Measurements from ENCODE around the gene CLIC1. TPM values are rescaled to one million over a fixed set of nuclear protein-coding genes. Genes with fewer than 3 reads are reported as not detected.

CLIC1 gene
- polyA plus RNA-seq, 1 experiment: 866 TPM

GRCh38 chr6:31767096-31767645, 30.8 kb upstream of the CLIC1 start:
- Histone ChIP-seq H3K27me3 (ENCODE audit: control insufficient read depth, insufficient read depth, low read length) (no peaks in the 10 kb centered on the region), H3K4me3 (ENCODE audit: low read depth, low read length) (no peak overlapping the region), H3K36me3 (ENCODE audit: control insufficient read depth, insufficient read depth, low read length) (no peaks in the 10 kb centered on the region)
- ChIA-PET POLR2A (no interaction called here), CTCF (no interaction called here)
- TF ChIP-seq, protein P1, sequence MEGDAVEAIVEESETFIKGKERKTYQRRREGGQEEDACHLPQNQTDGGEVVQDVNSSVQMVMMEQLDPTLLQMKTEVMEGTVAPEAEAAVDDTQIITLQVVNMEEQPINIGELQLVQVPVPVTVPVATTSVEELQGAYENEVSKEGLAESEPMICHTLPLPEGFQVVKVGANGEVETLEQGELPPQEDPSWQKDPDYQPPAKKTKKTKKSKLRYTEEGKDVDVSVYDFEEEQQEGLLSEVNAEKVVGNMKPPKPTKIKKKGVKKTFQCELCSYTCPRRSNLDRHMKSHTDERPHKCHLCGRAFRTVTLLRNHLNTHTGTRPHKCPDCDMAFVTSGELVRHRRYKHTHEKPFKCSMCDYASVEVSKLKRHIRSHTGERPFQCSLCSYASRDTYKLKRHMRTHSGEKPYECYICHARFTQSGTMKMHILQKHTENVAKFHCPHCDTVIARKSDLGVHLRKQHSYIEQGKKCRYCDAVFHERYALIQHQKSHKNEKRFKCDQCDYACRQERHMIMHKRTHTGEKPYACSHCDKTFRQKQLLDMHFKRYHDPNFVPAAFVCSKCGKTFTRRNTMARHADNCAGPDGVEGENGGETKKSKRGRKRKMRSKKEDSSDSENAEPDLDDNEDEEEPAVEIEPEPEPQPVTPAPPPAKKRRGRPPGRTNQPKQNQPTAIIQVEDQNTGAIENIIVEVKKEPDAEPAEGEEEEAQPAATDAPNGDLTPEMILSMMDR (IDR thresholded peaks at IDR 0.05; ENCODE audit: insufficient read depth, low read depth, low read length): no peak
- DNase-seq (ENCODE audit: low read depth): no peak

DNA sequence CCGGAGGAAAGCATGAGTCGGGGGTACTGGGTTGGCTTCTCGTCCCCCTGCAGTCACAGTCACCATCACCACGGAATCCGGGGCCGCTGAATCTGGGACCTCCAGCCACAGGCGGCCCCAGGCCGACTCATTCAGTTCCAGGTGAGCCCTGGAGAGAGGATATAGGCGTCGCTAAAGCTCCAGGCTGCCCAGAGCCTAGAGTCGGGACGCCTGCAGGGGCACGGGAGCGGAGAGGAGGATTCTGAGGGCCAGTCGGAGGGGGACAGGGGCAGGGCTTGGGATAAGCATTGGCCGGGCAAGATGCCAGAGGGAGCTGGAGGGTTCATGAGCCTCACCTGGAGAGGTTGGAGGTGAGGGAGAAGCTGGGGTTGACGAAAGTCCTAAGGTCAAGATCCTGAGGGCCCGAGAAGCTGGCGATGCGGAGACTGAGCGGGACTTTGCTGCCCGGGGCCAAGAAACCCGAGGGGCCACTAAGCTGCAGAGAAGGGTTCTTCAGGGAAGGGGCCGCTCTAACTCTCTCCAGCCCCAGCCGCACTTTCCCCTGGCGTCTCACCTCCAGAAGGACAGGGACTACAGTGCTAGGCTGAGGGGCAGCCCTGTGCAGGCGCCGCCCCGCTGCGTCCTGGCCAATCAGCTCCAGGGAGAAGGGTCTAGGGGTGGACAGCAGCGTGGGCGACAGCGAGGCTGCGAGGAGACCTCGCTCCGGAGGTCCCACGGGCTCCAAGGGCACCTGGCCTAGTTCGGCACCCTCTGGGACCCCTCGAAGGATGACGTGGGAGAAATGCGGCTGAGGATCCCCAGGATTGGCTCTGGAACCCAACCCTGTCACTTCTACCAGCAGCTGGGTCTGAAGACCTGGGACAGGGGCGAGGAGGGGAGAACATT, 29.8 kb upstream of the CLIC1 start:
- Histone ChIP-seq H3K36me3 (ENCODE audit: control insufficient read depth, insufficient read depth, low read length) (no peaks in the 10 kb centered on the region), H3K4me3 (ENCODE audit: low read depth, low read length) (peak overlapping the region; percentile 30), H3K27me3 (ENCODE audit: control insufficient read depth, insufficient read depth, low read length) (no peaks in the 10 kb centered on the region)
- ChIA-PET POLR2A (no interaction called here), CTCF (interaction anchor here (1.0 to 1.6 kb wide), 5 partner anchors 19 to 85 kb away, joined by 3 to 4 read pairs (median 4); partner anchors contain the start of genes CLIC1 and LY6G5C)
- TF ChIP-seq, protein P1 (IDR thresholded peaks at IDR 0.05; ENCODE audit: insufficient read depth, low read depth, low read length): 0 out of 2 replicates have a peak, but pooled peaks have one; percentile 5
- DNase-seq (ENCODE audit: low read depth): no peak

GRCh38 chr6:31765559-31765909, 29.2 kb upstream of the CLIC1 start:
- H3K27me3 ChIP-seq (ENCODE audit: control insufficient read depth, insufficient read depth, low read length): no peaks in the 10 kb centered on the region

DNA sequence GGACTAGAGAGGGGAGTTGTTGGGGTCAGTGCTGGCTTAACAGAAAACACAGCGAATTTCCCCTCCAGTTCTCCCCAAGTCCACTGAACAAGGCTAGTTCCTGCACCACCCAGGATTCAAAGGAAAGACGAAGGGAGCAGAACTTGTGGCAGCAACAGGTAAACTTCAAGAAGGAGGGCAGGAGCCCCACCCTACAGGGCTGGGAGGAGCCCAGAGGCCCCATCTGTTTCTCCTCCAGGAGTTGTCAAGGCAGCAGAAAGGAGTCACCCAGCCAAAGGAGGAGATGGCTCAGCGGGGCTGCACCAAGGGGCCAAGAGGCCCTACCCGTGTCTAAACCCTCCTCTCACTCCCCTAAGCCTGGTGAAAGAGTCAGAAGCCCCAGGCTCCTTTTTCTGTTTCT, 27.9 kb upstream of the CLIC1 start:
- Histone ChIP-seq H3K27me3 (ENCODE audit: control insufficient read depth, insufficient read depth, low read length) (no peaks in the 10 kb centered on the region), H3K36me3 (ENCODE audit: control insufficient read depth, insufficient read depth, low read length) (no peaks in the 10 kb centered on the region; the same call in 1 of the 2 replicates), H3K4me3 (ENCODE audit: low read depth, low read length) (no peak overlapping the region)
- TF ChIP-seq, protein P1 (IDR thresholded peaks at IDR 0.05; ENCODE audit: insufficient read depth, low read depth, low read length): no peak
- no peak for DNase-seq (ENCODE audit: low read depth)
- POLR2A ChIA-PET: interaction anchor here (0.8 kb wide), 1 partner anchor 34 kb away, joined by 3 read pairs; no protein-coding TSS in a partner anchor
- CTCF ChIA-PET: interaction anchor here (1.0 kb wide), 1 partner anchor 62 kb away, joined by 3 read pairs; no protein-coding TSS in a partner anchor

More at GRCh38 chr6:31765559-31765909, 29.2 kb upstream of the CLIC1 start:
- CTCF ChIA-PET: interaction anchor here (1.0 to 1.6 kb wide), 4 partner anchors 18 to 65 kb away, joined by 3 to 4 read pairs (median 4); partner anchors contain the start of gene CLIC1
- Histone ChIP-seq H3K4me3 (ENCODE audit: low read depth, low read length) (no peak overlapping the region), H3K36me3 (ENCODE audit: control insufficient read depth, insufficient read depth, low read length) (no peaks in the 10 kb centered on the region)
- no peak for DNase-seq (ENCODE audit: low read depth)
- POLR2A ChIA-PET: no interaction called here
- TF ChIP-seq, protein P1 (IDR thresholded peaks at IDR 0.05; ENCODE audit: insufficient read depth, low read depth, low read length): no peak

GRCh38 chr6:31763619-31763940, 27.2 kb upstream of the CLIC1 start:
- ChIA-PET CTCF (interaction anchor here (1.0 kb wide), 1 partner anchor 63 kb away, joined by 3 read pairs; no protein-coding TSS in a partner anchor), POLR2A (interaction anchor here (0.8 kb wide), 1 partner anchor 33 kb away, joined by 3 read pairs; no protein-coding TSS in a partner anchor)
- no peaks in the 10 kb centered on the region; the same call in 1 of the 2 replicates for H3K36me3 ChIP-seq (ENCODE audit: control insufficient read depth, insufficient read depth, low read length)
- DNase-seq (ENCODE audit: low read depth): peak; percentile 39
- TF ChIP-seq, protein P1 (IDR thresholded peaks at IDR 0.05; ENCODE audit: insufficient read depth, low read depth, low read length): no peak
- no peaks in the 10 kb centered on the region for H3K27me3 ChIP-seq (ENCODE audit: control insufficient read depth, insufficient read depth, low read length)
- no peak overlapping the region for H3K4me3 ChIP-seq (ENCODE audit: low read depth, low read length)
